Activated T-cell treated with anti-CD3 and anti-CD28 coated beads for 1 hour (primary cell): Measurements from ENCODE around the gene FBN1.

Experiments
- DNase-seq: peaks from one replicate; pipeline ENCODE4 v3.0.0-alpha.2; 2020; ENCODE audit warnings: low read depth

The FBN1 gene

GRCh38 chr15:48580736-48581135 is 64.8 kb downstream of the FBN1 start:
- DNase-seq = no peak

DNA sequence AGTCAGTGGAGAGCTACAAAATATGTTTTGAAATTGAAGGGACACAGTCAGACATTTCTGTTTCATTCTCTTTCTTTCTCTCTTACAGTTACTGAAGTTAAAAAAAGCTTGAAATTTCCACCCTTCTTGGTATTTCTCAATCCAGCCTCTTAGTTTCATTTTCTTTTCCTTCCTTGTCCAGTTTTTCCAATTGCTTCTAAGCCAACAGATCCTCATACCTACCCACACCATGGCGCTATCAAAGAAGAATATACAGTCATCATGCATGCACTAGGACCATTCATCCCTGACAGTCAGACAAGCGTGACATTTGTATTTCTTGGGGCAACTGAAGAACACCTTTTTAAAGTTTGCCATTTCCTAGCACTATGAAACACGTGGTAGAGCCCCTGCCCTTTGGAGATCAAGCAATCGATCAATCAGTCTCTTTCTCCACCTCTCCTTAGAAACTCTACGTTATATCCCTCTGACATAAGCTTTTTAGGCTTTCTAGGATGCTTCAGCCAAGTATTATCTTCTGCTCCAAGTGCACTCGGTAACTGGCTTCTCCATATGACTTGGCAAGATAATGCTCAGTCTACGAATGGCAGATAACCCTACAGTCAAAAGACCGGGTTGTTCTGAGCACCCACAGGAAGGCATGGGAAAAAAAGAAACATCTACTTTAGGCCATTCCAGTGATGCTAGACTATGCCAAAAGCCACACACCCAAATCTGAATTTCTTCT is 65.4 kb downstream of the FBN1 start:
- DNase-seq = no peak

- no peak for DNase-seq
Measured at GRCh38 chr15:48578965-48579364, 66.5 kb downstream of the FBN1 start.

DNA sequence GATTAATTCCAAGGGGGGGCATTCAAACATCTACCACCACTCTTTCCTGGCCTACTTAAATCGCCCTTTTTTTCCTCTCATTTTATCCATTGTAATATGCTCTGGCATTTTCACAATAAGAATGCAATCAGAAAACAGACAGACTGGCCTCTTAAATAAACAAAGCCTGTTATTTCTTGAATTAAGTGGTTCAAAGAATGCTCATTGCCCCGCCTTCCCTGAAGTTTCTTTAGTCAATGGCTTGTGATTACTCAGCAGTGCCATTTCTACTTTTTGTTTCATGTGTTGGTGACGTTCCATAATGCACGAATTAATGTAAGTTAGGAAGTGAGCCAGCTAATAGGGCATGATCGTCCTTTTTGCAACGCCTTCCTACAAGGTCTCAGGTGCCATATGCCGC is 68.0 kb downstream of the FBN1 start:
- DNase-seq = no peak

GRCh38 chr15:48574187-48574586 is 71.3 kb downstream of the FBN1 start:
- no peak for DNase-seq

- no peak for DNase-seq
Measured at GRCh38 chr15:48573780-48574179, 71.7 kb downstream of the FBN1 start.

DNA sequence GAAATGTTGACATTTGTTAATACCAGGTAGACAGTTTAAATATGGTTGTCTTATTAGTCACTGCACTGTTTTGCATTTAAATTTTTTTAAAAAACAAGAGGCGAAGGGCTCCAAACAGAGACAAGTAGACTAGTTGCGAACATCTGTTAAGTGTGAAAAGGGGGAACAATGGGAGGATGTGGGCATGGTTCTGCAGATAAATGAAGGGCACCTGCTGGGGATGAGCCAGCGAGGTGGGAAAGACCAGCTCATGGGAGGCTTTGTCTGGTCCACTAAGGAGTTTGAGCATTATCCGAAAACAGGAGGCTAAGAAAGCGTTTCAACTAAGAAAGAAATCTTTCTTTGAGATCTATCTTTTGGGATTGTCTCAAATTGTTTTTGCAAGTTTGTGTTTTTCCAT is 72.7 kb downstream of the FBN1 start:
- DNase-seq = no peak

DNA sequence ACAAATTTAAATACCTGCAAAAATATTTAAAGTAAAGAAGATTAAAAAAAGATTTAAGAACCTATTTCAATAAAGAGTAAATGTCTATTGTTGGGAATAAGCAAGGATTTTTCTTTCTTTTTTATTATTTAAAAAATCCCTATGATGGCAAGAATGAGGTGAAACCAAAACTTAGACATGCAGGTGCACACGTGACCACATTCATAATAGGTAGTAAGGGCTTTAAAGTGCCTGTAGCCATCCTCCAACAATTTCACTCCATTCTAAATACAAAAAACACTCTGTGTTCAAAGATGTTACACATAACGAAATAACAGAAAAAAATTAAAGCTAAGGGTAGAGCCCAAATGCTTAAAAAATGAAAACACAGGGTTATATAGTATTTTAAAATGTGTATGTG is 74.0 kb downstream of the FBN1 start:
- no peak for DNase-seq

- DNase-seq = no peak
Measured at GRCh38 chr15:48570822-48571221, 74.7 kb downstream of the FBN1 start.

GRCh38 chr15:48569591-48570302 is 75.8 kb downstream of the FBN1 start:
- DNase-seq = no peak

GRCh38 chr15:48566668-48567067 is 78.8 kb downstream of the FBN1 start:
- no peak for DNase-seq

GRCh38 chr15:48565560-48566482 is 79.7 kb downstream of the FBN1 start:
- no peak for DNase-seq

- no peak for DNase-seq
Measured at GRCh38 chr15:48564690-48565089, 80.8 kb downstream of the FBN1 start.

- no peak for DNase-seq
Measured at GRCh38 chr15:48563934-48564333, 81.6 kb downstream of the FBN1 start.

GRCh38 chr15:48560321-48561051 is 85.0 kb downstream of the FBN1 start:
- DNase-seq = no peak

GRCh38 chr15:48559285-48559684 is 86.2 kb downstream of the FBN1 start:
- DNase-seq = no peak

DNA sequence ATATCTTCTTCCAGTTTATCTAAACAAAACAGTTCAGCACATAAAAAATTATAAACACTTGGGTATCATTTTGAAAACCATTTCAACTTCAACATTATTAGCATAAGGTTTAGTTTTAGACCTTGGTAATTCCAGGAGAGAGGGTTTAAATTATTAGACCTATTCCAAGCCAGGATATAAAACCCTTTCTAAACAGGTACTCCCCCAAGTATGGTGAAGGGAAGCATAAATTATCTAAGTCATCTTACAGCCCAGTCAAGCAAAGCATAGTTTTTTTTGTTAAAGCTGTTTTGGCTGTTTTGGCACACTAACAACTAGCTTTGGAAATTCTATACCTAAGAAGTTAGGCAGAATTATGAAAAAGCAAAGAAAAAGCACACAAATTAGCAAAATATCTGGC is 87.3 kb downstream of the FBN1 start:
- DNase-seq = no peak

DNA sequence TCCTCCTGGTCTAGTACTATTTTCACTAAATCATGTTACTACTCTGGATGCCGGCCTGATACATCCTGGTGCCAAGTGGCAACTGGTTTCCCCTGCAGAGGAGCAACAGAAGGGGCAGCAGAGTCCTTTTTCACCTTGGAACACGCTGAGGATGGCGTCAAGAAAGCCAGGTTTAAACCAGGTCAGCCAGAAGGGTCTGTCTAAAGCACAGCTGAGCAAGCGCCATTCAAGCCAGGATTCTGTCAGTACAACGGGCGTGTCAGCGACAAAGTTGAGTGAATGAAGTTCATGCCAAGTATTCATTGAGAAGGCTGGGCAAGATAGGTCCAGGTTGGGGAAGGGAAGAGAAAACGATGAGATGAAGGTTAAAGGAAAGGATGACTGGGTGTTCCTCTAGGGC is 88.2 kb downstream of the FBN1 start:
- no peak for DNase-seq

DNA sequence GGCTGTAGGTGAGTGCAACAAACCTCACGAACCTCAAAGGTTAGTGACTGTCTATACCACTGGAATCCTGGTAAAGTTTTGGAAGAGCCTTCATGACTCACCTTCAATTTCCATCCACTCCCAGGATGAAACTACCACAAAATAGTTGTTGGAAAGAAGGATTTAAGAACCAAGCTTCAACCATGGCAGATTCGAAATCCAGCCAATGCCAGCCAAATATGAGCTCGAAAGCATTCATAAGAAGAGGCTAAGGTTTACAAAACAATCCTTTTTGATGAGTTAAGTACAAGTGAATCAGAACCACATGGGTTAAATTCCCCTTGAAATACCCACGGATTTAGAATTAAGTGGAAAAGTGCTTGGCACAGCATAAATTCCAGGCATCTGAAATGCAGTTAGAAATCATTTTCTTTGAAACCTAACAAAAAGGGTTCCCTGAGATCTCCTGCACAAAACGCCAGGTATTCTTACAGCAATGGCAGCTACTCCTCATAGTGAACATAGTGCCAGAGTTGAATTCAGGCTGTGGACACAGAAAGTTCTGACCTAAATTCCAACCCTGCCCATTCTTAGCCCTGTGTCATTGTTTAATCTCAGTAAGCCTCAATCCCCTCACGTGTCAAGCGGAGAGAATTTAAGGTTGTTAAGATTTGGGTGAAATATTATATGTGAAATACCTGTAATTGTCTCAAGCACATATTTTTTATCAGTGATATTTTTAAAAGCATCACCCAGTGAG is 89.2 kb downstream of the FBN1 start:
- DNase-seq = no peak

DNA sequence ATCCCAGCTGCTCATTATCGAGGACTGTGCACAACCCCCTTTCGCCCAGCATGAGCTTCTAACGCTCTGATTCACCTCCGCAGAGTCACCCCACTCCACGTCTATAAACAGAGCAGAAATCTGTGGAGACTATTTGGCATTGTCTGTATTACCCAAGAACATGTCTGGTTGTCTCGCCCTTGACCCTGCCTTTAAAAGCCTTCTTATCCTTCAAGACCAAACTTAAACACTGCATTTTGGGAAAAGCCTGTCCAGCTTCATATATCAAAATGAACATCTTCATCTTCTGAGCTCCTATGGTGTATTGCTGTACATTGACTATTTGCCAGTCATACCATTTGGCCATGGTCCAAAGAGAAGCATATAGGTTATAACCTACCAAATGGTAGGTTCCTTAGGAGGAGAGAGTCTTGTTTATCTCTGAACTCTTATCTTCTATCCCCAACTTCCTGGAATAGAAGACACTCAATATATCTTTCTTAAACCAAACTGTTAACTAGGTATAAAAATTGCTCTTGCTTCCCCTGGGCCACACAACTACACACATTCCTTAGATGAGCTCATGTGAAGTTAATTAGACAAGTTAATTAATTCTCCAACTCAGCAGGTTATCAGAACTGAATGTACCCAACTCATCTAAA is 90.1 kb downstream of the FBN1 start:
- no peak for DNase-seq

- no peak for DNase-seq
Measured at GRCh38 chr15:48554112-48554511, 91.4 kb downstream of the FBN1 start.
